Activated naive CD8-positive, alpha-beta T cell (primary cell): ENCODE measurements around the gene ST6GALNAC3.

Experiments
- H3K27ac Mint-ChIP-seq: one replicate; pipeline ENCODE4 v1.8.0; 2021; ENCODE audit warnings: mixed read lengths
- H3K27me3 Mint-ChIP-seq: one replicate; pipeline ENCODE4 v1.8.0; 2021; ENCODE audit warnings: mixed read lengths
- H3K36me3 Mint-ChIP-seq: one replicate; pipeline ENCODE4 v1.8.0; 2021; ENCODE audit warnings: mixed read lengths
- H3K4me1 Mint-ChIP-seq: one replicate; pipeline ENCODE4 v1.8.0; 2021; ENCODE audit warnings: low read depth, mixed read lengths
- H3K4me3 Mint-ChIP-seq: one replicate; pipeline ENCODE4 v1.8.0; 2021; ENCODE audit warnings: mild to moderate bottlenecking, mixed read lengths
- H3K9me3 Mint-ChIP-seq: one replicate; pipeline ENCODE4 v1.8.0; 2021; ENCODE audit warnings: low read depth, mixed read lengths

The ST6GALNAC3 gene

GRCh38 chr1:76135835-76136234, 61.3 kb downstream of the ST6GALNAC3 start:
- Mint-ChIP-seq H3K27me3 (no peaks in the 10 kb centered on the region), H3K27ac (no peak overlapping the region), H3K4me1 (peaks cover 5% of the 10 kb centered on the region), H3K9me3 (no peaks in the 10 kb centered on the region), H3K4me3 (no peak overlapping the region), H3K36me3 (no peaks in the 10 kb centered on the region)

DNA sequence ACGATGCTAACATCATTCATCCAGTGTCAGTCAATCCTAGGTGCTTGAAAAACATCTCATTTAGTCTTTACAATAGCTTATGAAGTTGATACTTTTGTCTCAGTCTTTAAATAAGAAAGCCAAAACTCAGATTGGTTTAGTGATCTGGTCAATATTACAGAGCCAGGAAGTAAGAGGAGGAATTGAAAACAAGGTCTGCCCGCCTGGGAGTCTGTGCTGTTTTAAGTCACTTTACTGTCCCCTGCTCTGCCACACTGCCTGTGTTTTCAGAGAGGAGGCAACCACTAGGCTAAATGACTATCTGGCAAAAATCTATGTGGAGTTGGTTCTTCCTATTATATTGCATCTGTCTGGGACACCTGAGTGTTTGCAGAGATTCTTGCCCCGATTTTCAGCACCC, 62.3 kb downstream of the ST6GALNAC3 start:
- Mint-ChIP-seq H3K27me3 (no peaks in the 10 kb centered on the region), H3K9me3 (no peaks in the 10 kb centered on the region), H3K27ac (no peak overlapping the region), H3K4me1 (peaks cover 6% of the 10 kb centered on the region), H3K36me3 (no peaks in the 10 kb centered on the region), H3K4me3 (no peak overlapping the region)

DNA sequence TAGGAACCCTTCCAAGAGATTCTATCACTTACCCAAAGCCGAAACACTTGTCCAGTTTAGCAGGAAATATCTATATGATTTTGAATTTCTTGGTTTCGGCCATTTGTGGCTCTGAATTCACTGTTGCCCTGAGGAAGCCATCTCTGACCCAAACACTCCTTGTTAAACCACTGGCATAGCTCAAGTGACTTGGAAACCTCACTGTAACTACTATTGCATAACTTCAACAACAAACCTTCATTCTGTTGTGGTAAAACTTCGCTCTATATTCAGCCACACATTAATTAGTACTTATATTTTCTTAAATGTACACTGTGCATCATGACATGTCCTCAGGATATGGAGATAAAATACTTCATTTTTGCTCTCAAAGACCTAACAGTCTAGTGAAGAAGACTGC, 63.2 kb downstream of the ST6GALNAC3 start:
- H3K36me3 Mint-ChIP-seq: no peaks in the 10 kb centered on the region
- peaks cover 6% of the 10 kb centered on the region for H3K4me1 Mint-ChIP-seq
- H3K27me3 Mint-ChIP-seq: no peaks in the 10 kb centered on the region
- H3K9me3 Mint-ChIP-seq: no peaks in the 10 kb centered on the region
- H3K27ac Mint-ChIP-seq: no peak overlapping the region
- no peak overlapping the region for H3K4me3 Mint-ChIP-seq

DNA sequence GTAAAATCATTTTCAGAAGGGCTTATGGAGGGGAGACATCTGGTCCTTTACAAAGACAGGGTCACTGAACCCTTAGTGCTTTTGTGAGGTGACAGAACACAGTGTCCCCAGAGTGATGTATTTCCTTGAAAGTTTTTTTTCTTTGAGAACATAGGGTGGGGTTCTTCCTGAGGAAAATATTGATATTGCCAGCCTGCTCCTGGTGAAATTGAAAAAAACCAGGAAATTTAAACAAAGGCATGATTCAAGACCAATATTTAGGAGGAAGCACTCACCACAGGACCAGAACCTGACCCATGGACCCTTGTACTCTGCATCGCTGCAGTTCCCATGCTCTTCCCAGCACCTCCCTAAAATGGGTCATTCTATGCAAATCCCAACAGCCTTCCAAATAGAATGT, 63.7 kb downstream of the ST6GALNAC3 start:
- H3K36me3 Mint-ChIP-seq: no peaks in the 10 kb centered on the region
- no peaks in the 10 kb centered on the region for H3K9me3 Mint-ChIP-seq
- H3K4me3 Mint-ChIP-seq: no peak overlapping the region
- H3K27me3 Mint-ChIP-seq: no peaks in the 10 kb centered on the region
- peaks cover 6% of the 10 kb centered on the region for H3K4me1 Mint-ChIP-seq
- H3K27ac Mint-ChIP-seq: no peak overlapping the region

GRCh38 chr1:76140227-76140626, 65.7 kb downstream of the ST6GALNAC3 start:
- H3K27ac Mint-ChIP-seq: no peak overlapping the region
- H3K36me3 Mint-ChIP-seq: no peaks in the 10 kb centered on the region
- no peak overlapping the region for H3K4me3 Mint-ChIP-seq
- H3K9me3 Mint-ChIP-seq: no peaks in the 10 kb centered on the region
- H3K4me1 Mint-ChIP-seq: peaks cover 6% of the 10 kb centered on the region
- no peaks in the 10 kb centered on the region for H3K27me3 Mint-ChIP-seq

DNA sequence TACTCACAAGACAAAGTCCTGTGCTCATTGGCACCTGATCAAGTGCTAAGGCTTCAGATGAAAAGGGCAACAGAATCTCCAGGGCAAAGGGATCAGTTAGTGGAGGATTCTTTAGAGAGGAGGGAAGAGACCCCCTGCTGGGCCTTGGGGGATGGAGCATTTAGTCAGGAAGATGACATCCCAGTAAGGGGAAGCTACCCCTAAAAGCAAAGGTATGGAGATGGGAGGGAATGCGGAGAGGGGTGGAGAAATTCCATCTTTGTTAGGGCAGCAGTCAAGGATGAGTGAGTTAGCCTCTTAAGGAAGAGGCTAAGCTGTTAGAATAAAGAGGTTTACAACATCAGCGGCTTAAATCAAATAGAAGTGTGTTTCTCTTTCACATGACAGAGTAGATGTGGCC, 67.4 kb downstream of the ST6GALNAC3 start:
- H3K27me3 Mint-ChIP-seq: no peaks in the 10 kb centered on the region
- no peak overlapping the region for H3K27ac Mint-ChIP-seq
- no peak overlapping the region for H3K4me3 Mint-ChIP-seq
- no peaks in the 10 kb centered on the region for H3K9me3 Mint-ChIP-seq
- H3K4me1 Mint-ChIP-seq: peaks cover 6% of the 10 kb centered on the region
- H3K36me3 Mint-ChIP-seq: no peaks in the 10 kb centered on the region

- H3K4me1 Mint-ChIP-seq: peaks cover 6% of the 10 kb centered on the region
- H3K27me3 Mint-ChIP-seq: no peaks in the 10 kb centered on the region
- H3K36me3 Mint-ChIP-seq: no peaks in the 10 kb centered on the region
- no peaks in the 10 kb centered on the region for H3K9me3 Mint-ChIP-seq
- H3K4me3 Mint-ChIP-seq: no peak overlapping the region
- H3K27ac Mint-ChIP-seq: no peak overlapping the region
Measured at GRCh38 chr1:76142771-76143540, 68.4 kb downstream of the ST6GALNAC3 start.

DNA sequence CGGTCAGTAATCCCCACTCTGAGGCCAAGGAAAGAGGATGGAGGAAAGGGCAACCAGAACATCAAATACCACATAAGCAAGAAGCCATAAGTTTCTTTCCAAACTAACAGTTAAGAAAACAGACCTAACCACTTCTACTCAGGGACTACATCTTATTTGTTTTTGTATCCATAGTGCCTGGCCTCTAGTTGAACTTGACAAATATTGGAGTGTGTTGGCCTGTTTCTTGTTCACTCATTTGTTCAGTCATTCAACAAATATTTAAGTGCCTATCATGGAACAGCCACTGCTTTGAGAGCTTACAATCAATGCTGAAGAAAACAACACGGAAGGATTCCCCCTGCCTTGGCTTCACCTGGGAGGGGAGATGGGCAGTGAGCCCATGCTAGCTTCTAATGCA, 69.7 kb downstream of the ST6GALNAC3 start:
- Mint-ChIP-seq H3K27me3 (no peaks in the 10 kb centered on the region), H3K9me3 (no peaks in the 10 kb centered on the region), H3K4me3 (no peak overlapping the region), H3K4me1 (peaks cover 6% of the 10 kb centered on the region), H3K27ac (no peak overlapping the region), H3K36me3 (no peaks in the 10 kb centered on the region)

GRCh38 chr1:76145332-76145731, 70.8 kb downstream of the ST6GALNAC3 start:
- H3K27me3 Mint-ChIP-seq: no peaks in the 10 kb centered on the region
- H3K36me3 Mint-ChIP-seq: no peaks in the 10 kb centered on the region
- peaks cover 4% of the 10 kb centered on the region for H3K4me1 Mint-ChIP-seq
- H3K4me3 Mint-ChIP-seq: no peak overlapping the region
- H3K27ac Mint-ChIP-seq: no peak overlapping the region
- H3K9me3 Mint-ChIP-seq: no peaks in the 10 kb centered on the region

DNA sequence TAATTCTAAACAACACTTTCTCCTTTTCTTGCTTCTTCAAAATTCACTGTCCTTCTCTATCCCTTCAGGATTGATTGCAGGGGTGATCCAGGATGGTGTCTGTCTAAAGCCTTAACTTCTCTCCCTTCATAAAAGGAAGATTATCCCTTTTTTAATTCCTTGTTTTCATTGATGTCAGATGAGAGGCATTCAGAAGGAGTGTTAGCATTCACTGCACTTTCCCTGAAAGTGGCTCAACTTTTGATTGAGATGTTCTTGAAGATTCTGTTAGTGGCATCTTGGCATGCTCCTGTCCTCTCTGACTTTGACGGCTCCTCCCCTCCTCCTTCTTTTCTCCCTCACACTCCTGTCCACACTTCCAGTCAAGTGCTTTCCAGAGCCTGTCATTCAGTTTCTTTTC, 71.6 kb downstream of the ST6GALNAC3 start:
- no peaks in the 10 kb centered on the region for H3K4me1 Mint-ChIP-seq
- H3K27me3 Mint-ChIP-seq: no peaks in the 10 kb centered on the region
- no peak overlapping the region for H3K4me3 Mint-ChIP-seq
- H3K27ac Mint-ChIP-seq: no peak overlapping the region
- no peaks in the 10 kb centered on the region for H3K36me3 Mint-ChIP-seq
- no peaks in the 10 kb centered on the region for H3K9me3 Mint-ChIP-seq

DNA sequence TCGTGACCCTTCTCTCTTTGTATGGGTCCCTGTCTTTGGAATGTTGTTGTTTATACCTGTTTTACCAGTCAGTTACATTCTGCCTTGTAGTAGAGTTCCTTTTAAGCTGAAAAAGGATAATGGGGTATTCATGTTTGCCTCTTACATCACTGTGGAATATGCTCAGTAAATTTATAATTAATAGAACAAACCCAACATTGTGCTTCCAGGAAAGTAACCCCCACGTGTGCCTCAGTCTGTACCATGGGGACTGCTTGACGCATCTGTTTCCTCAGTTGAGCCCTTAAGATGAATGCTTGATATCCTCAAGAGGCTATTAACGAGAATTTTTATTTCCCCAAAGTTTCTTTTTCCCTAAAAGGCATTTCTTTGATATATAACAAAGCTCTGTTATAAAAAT, 73.4 kb downstream of the ST6GALNAC3 start:
- Mint-ChIP-seq H3K4me1 (no peaks in the 10 kb centered on the region), H3K36me3 (no peaks in the 10 kb centered on the region), H3K9me3 (no peaks in the 10 kb centered on the region), H3K27ac (no peak overlapping the region), H3K4me3 (no peak overlapping the region), H3K27me3 (no peaks in the 10 kb centered on the region)

DNA sequence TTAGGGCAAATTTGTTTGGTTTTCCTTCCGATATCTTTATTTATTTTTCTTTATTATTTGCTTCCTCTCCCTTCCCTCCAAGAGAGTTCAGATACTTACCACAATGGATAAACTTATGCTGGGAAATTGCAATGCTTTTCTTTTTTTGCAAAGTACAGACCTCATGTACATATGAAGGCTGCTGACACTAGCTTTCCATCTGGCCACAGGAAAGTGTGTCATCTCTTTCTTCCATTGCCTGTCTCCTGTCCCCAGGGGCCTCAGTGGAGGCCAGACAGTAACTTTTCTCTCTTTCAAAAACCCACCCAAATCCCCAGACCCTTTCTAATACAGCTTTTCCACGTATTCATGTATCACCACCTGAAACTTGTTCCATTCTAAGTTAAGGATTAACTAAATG, 73.9 kb downstream of the ST6GALNAC3 start:
- Mint-ChIP-seq H3K27ac (no peak overlapping the region), H3K9me3 (no peaks in the 10 kb centered on the region), H3K27me3 (no peaks in the 10 kb centered on the region), H3K36me3 (no peaks in the 10 kb centered on the region), H3K4me1 (no peaks in the 10 kb centered on the region), H3K4me3 (no peak overlapping the region)

GRCh38 chr1:76153841-76154205, 79.3 kb downstream of the ST6GALNAC3 start:
- H3K36me3 Mint-ChIP-seq: no peaks in the 10 kb centered on the region
- no peak overlapping the region for H3K27ac Mint-ChIP-seq
- peaks cover 12% of the 10 kb centered on the region for H3K4me1 Mint-ChIP-seq
- H3K27me3 Mint-ChIP-seq: no peaks in the 10 kb centered on the region
- H3K4me3 Mint-ChIP-seq: no peak overlapping the region
- no peaks in the 10 kb centered on the region for H3K9me3 Mint-ChIP-seq

DNA sequence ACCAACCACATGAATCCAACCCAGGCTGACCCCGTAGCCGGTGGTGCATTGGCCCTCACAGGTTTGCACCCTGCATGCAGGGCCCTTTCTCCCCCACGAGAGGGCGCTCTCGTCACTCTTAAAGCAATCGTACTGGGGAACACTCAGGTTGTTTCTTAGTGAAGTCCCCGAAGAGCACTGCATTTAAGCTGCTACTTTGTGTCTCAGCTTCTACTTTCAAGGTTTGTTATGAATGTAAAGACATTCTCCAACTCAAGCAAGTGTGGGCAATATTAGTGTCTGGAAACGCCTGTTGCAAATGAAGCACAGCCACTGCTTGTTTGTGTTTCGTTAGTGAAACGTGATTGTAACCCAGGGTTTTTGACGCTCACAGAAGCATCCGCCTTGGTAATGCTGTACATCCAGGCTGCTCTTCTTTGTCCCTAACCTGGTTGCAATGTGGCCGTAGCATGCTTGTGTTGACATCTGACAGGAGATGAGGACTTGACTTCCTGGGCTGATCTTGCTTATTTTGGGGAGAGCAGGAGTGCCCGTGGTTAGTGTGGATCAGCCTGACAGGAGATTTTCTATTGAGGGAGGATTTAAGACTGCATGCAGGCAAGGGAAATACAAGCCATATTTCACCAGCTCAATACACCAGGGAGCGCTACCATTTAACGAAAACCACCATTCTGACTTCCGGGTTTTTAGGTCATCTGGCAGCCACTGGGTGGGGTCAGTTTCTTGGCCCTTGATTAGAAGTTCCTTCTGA, 79.8 kb downstream of the ST6GALNAC3 start:
- Mint-ChIP-seq H3K4me3 (peak overlapping the region; percentile 88), H3K4me1 (peaks cover 12% of the 10 kb centered on the region), H3K27me3 (no peaks in the 10 kb centered on the region), H3K36me3 (no peaks in the 10 kb centered on the region), H3K9me3 (no peaks in the 10 kb centered on the region), H3K27ac (peak overlapping the region; percentile 92)

GRCh38 chr1:76156987-76157386, 82.4 kb downstream of the ST6GALNAC3 start:
- H3K4me1 Mint-ChIP-seq: peaks cover 20% of the 10 kb centered on the region
- no peaks in the 10 kb centered on the region for H3K27me3 Mint-ChIP-seq
- no peaks in the 10 kb centered on the region for H3K9me3 Mint-ChIP-seq
- no peak overlapping the region for H3K27ac Mint-ChIP-seq
- no peak overlapping the region for H3K4me3 Mint-ChIP-seq
- no peaks in the 10 kb centered on the region for H3K36me3 Mint-ChIP-seq

GRCh38 chr1:76158126-76158525, 83.6 kb downstream of the ST6GALNAC3 start:
- H3K4me1 Mint-ChIP-seq: peaks cover 20% of the 10 kb centered on the region
- no peaks in the 10 kb centered on the region for H3K27me3 Mint-ChIP-seq
- no peaks in the 10 kb centered on the region for H3K9me3 Mint-ChIP-seq
- no peak overlapping the region for H3K4me3 Mint-ChIP-seq
- H3K36me3 Mint-ChIP-seq: no peaks in the 10 kb centered on the region
- no peak overlapping the region for H3K27ac Mint-ChIP-seq
